GM12873 (cell line): ENCODE measurements around the gene TTLL10.

Source experiments
- TF ChIP-seq, protein P1 (sequence below): IDR thresholded peaks from 2 replicates; pipeline ENCODE4 v1.5.1; 2012; ENCODE audit warnings: low read depth, mild to moderate bottlenecking, moderate library complexity, low read length, control low read depth; ENCODE audit not compliant: insufficient read depth; ENCODE audit errors: missing control alignments

Gene TTLL10

DNA sequence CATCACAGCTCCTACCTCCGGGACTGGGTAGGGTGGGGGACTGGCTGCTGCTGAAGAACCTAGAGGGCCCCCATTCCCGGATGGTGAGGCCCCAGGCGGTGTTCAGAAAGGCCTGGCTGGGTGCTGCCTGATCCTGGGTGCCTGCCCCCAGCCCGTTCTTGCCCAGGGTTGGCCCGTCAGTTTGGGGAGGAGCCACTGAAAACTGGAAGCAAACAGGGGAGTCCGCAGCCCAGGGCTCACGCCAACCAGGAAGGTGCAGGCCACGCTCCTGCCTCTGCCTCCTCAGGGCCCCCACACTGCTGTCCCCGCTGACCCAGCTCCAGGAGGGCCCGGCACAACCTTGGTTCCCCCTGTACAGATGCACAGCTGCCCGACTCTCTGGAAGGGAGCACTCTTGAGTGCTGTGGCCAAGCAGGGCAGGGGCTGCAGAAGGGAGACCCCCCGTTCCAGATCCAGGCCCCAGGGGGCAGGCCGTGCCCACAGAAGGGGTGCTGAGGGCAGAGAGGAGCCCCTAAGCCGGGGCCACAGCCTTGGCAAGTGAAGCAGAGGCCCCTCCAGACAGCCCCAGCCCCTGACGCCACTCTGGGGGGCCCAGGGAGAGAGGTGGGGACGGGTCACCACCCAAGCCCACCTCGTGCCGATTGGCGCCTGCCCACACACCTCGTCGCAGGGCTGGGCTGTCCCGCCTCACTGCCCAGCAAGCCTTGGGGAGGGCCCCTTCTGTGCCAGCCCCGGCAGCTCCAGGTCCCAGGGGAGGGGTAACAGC is 67.3 kb downstream of the TTLL10 start:
- TF ChIP-seq, protein P1, sequence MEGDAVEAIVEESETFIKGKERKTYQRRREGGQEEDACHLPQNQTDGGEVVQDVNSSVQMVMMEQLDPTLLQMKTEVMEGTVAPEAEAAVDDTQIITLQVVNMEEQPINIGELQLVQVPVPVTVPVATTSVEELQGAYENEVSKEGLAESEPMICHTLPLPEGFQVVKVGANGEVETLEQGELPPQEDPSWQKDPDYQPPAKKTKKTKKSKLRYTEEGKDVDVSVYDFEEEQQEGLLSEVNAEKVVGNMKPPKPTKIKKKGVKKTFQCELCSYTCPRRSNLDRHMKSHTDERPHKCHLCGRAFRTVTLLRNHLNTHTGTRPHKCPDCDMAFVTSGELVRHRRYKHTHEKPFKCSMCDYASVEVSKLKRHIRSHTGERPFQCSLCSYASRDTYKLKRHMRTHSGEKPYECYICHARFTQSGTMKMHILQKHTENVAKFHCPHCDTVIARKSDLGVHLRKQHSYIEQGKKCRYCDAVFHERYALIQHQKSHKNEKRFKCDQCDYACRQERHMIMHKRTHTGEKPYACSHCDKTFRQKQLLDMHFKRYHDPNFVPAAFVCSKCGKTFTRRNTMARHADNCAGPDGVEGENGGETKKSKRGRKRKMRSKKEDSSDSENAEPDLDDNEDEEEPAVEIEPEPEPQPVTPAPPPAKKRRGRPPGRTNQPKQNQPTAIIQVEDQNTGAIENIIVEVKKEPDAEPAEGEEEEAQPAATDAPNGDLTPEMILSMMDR: no peak

DNA sequence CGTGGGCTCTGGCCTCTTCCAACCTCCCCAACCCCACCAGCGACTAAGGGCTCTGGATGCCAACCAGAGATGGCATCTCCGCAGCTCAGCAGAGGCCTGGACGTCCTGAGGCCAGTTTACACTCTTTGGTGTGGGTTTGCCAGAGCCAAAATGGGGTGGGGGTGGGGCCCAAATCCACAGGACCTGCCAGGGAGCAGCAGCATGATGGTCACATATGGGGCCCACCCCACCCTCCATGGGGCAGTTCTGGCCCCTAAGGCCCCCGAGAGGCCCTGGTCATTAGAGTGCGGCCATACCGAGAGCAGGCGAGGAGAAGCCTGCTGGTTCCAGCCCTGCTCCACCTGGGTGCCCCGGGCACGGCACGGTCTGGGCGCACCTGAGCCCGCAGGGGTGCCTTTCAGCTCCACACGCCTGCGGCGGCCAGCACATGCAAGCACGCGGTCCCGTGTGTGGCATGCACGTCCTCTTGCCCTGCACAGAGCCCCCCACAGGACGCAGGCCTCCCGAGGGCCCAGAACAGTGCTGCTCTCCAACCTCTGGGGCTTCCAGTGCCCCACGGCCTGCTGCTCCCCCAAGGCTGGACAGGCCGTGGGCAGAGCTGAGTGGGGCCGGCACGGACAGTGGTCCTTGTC is 68.0 kb downstream of the TTLL10 start:
- TF ChIP-seq, protein P1: no peak

DNA sequence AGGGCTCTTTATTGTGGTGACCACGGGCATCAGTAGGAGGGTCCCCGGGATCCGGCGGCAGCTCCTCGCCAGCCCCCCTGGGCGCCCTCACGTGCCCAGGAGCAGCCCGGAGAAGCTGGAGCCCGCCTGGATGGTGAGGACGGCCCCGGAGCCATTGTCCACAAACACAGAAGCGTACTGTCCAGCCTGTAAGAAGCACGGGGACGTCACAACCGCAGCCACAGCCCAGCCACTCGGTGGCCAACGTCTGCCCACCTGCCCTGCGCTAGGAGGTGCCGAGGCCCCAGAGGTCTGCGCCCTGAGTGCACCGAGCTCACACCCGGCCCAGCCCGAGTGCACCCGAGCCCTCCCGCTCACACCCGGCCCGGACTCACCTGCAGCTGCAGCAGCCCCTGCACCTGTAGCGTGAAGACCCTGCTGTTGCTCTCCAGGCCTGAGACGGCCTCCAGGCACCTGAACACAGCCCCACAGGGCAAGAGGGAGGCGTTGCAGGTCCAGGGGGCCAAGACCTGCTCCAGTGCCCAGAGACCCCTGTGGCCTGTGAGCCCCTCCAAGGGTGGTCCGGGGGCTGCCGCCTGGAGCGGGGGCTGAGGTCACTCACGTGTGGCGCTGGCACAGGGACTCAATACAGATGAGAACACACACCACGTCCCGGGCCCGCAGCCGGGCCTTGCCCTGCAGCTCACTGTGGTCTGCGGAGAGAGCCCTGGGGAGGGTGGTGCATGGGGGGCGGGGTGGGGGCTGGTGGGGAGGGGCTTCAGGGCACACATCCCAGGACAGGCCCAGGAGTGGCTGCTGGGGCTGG is 69.0 kb downstream of the TTLL10 start:
- TF ChIP-seq, protein P1: no peak

DNA sequence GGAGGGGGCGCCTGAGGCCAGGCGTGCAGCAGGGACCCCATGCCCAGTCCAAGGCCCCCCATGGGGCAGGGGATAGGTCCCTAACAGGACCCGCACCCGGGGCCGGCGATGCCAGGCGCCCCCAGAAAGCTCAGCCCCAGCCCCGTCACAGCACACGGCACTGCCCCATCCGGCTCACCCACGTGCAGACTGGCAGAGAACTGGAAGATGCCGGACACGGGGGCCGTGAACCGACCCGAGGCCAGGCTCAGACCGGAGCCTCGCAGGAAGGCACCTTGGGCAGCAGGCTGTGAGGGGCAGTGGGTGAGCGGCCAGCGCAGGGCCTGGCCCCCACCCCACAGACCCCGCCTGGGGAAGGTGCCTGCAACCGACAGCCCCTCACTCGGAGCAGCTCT is 69.6 kb downstream of the TTLL10 start:
- TF ChIP-seq, protein P1: no peak

DNA sequence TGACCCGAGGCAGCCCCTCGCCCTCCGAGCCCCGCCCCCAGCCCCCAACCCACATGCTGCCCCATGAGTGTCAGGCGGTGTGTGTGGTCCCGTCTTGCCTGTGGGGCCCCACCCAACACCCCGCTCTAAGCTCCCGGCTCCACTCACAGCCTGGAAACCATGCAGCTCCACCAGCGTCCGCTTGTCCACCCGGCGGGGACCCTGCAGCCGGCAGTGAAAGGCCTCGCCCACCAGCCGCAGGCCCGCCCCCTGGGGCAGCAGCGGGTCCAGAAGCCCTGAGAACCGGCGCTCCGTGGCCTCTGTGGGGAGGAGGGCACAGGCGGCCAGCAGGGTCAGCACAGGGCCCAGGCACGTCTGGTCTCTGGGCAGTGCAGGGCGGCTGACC is 70.1 kb downstream of the TTLL10 start:
- TF ChIP-seq, protein P1: no peak

DNA sequence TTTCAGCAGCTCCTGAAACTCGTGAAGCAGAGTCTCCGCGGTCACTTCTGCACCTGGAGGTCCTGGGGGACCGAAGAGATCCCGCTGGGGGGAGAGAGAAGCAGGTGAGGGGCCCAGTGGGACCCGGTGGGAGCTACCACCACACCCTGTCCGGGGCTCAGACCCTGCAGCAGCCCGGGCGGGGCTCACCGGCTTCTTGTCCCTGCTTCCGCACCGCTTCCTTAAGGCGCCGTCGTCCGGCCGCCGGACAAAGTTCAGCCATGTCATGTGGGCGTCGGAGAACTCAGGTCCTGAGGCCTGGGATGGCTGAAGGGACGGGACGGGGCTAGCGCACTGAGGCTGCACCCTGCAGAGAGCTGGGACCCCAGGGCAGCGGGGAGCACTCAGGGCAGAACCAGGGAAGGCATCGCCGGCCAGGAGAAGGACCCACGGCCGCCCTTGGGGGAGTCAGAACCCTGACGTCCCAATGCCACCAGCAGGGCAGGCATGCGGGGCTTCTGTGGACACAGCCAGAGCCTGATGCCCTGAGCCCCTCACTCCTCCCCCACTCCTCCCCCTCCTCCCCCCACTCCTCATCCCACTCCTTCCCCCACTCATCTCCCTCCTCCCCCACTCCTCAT is 70.6 kb downstream of the TTLL10 start:
- TF ChIP-seq, protein P1: no peak

DNA sequence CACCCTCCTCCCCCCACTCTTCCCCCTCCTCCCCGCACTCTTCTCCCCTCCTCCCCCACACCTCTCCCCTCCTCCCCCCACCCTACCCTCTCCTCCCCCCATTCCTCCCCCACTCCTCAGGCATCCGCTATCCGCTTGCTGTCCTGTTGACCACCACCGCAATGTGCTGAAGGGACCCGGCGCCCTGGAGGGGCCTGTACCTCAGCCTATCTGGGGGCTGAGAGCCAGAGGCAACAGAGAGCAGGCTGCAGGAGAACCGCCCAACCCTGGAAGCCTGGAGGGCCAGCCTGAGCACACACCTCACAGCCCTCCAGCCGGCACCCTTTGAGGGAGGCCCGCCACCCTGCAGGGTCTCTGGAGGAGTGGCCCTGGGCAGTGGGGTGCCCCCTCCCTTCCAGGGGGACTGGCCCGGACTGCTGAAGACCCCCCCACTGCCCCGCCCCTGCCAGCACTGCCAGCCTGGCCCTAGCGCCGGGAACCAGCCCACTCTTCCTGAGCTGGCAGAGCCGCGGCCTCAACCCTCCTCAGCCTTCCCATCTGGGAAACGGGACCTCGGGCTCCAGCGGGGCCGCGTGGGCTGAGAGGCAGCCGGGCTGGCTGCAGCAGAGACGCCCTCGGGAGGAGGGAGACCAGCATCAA is 71.6 kb downstream of the TTLL10 start:
- TF ChIP-seq, protein P1: no peak
